AG09309 (cell line): Measurements from ENCODE around the gene CRYBB3.
A peak's percentile ranks its signal among the peaks of the same experiment; 100 is the strongest.
"Not testable (repeated sequence)": the region's sequence is repeated elsewhere in the genome, so short reads cannot be mapped to it uniquely, and the experiment has no call there.

Source experiments
- DNase-seq: peaks from one replicate; pipeline ENCODE4 v3.0.0-alpha.2; 2010; ENCODE audit warnings: low read depth
- H3K4me3 ChIP-seq: 2 replicates; pipeline ENCODE4 v1.5.1; 2011; ENCODE audit warnings: mild to moderate bottlenecking, low read depth, low read length, moderate library complexity; ENCODE audit not compliant: control insufficient read depth
- CTCF ChIP-seq: IDR thresholded peaks from 2 replicates; pipeline ENCODE4 v1.5.1; 2011; ENCODE audit warnings: mild to moderate bottlenecking, low read depth, low read length, inconsistent platforms; ENCODE audit not compliant: insufficient read depth, control insufficient read depth; ENCODE audit errors: missing control alignments

The CRYBB3 gene

GRCh38 chr22:25196326-25196725 is 3.3 kb upstream of the CRYBB3 start:
- TF ChIP-seq CTCF: no peak
- no peak overlapping the region for H3K4me3 ChIP-seq
- no peak for DNase-seq

GRCh38 chr22:25197340-25197739 is 2.3 kb upstream of the CRYBB3 start:
- TF ChIP-seq CTCF: no peak
- no peak for DNase-seq
- no peak overlapping the region for H3K4me3 ChIP-seq

- DNase-seq: no peak
Measured at GRCh38 chr22:25200967-25201366, 1.3 kb downstream of the CRYBB3 start.

GRCh38 chr22:25201557-25202273 is 2.1 kb downstream of the CRYBB3 start:
- TF ChIP-seq CTCF: no peak
- H3K4me3 ChIP-seq: no peak overlapping the region

More at GRCh38 chr22:25200967-25201366, 1.3 kb downstream of the CRYBB3 start:
- no peak overlapping the region for H3K4me3 ChIP-seq
- no peak for TF ChIP-seq CTCF

GRCh38 chr22:25202290-25202921 is 2.7 kb downstream of the CRYBB3 start:
- peak; percentile 89 for TF ChIP-seq CTCF
- peak; percentile 13 for DNase-seq
- H3K4me3 ChIP-seq: no peak overlapping the region

More at GRCh38 chr22:25201557-25202273, 2.1 kb downstream of the CRYBB3 start:
- DNase-seq: no peak

GRCh38 chr22:25203082-25203481 is 3.4 kb downstream of the CRYBB3 start:
- DNase-seq: no peak
- no peak for TF ChIP-seq CTCF
- no peak overlapping the region for H3K4me3 ChIP-seq

GRCh38 chr22:25204547-25204946 is 4.9 kb downstream of the CRYBB3 start:
- not testable (repeated sequence) for H3K4me3 ChIP-seq, DNase-seq
